ENCODE results near the gene PIK3R6.

PIK3R6 gene

GRCh38 chr17:8884336-8884990, 17.0 kb upstream of the PIK3R6 start:
- TF ChIP-seq POLR2AphosphoS5 (IDR thresholded peaks at IDR 0.05; ENCODE audit: low read depth): no peak
- no peak for TF ChIP-seq GABPA (IDR thresholded peaks at IDR 0.05; ENCODE audit: low read depth)
- TF ChIP-seq CTCF (IDR thresholded peaks at IDR 0.05; ENCODE audit: insufficient read depth, low read length): no peak
- no peak for TF ChIP-seq SPI1 (IDR thresholded peaks at IDR 0.05; ENCODE audit: borderline replicate concordance, low read depth)
- TF ChIP-seq REST (IDR thresholded peaks at IDR 0.05; ENCODE audit: insufficient replicate concordance, low read depth): no peak
- H3K4me3 ChIP-seq (replicated peaks; ENCODE audit: insufficient read depth, low read length): no peak overlapping the region
- H3K27me3 ChIP-seq (ENCODE audit: insufficient read depth, poor library complexity, severe bottlenecking): no peaks in the 10 kb centered on the region
- H3K27ac ChIP-seq (replicated peaks): no peak overlapping the region
- no peak for DNase-seq (ENCODE audit: low read depth in 1 of 2, low spot score in 1 of 2)

GRCh38 chr17:8883353-8883752, 15.9 kb upstream of the PIK3R6 start:
- no peak overlapping the region for H3K4me3 ChIP-seq (replicated peaks; ENCODE audit: insufficient read depth, low read length)
- H3K27ac ChIP-seq (replicated peaks): no peak overlapping the region
- DNase-seq (ENCODE audit: low read depth in 1 of 2, low spot score in 1 of 2): no peak
- H3K27me3 ChIP-seq (ENCODE audit: insufficient read depth, poor library complexity, severe bottlenecking): no peaks in the 10 kb centered on the region
- TF ChIP-seq REST (IDR thresholded peaks at IDR 0.05; ENCODE audit: insufficient replicate concordance, low read depth) (no peak), POLR2AphosphoS5 (IDR thresholded peaks at IDR 0.05; ENCODE audit: low read depth) (no peak), GABPA (IDR thresholded peaks at IDR 0.05; ENCODE audit: low read depth) (no peak), SPI1 (IDR thresholded peaks at IDR 0.05; ENCODE audit: borderline replicate concordance, low read depth) (no peak), CTCF (IDR thresholded peaks at IDR 0.05; ENCODE audit: insufficient read depth, low read length) (no peak)

GRCh38 chr17:8881606-8882005, 14.1 kb upstream of the PIK3R6 start:
- no peak for DNase-seq (ENCODE audit: low read depth in 1 of 2, low spot score in 1 of 2)
- H3K27me3 ChIP-seq (ENCODE audit: insufficient read depth, poor library complexity, severe bottlenecking): no peaks in the 10 kb centered on the region
- no peak overlapping the region for H3K27ac ChIP-seq (replicated peaks)
- TF ChIP-seq REST (IDR thresholded peaks at IDR 0.05; ENCODE audit: insufficient replicate concordance, low read depth): no peak
- no peak for TF ChIP-seq GABPA (IDR thresholded peaks at IDR 0.05; ENCODE audit: low read depth)
- TF ChIP-seq POLR2AphosphoS5 (IDR thresholded peaks at IDR 0.05; ENCODE audit: low read depth): no peak
- no peak for TF ChIP-seq CTCF (IDR thresholded peaks at IDR 0.05; ENCODE audit: insufficient read depth, low read length)
- TF ChIP-seq SPI1 (IDR thresholded peaks at IDR 0.05; ENCODE audit: borderline replicate concordance, low read depth): no peak
- no peak overlapping the region for H3K4me3 ChIP-seq (replicated peaks; ENCODE audit: insufficient read depth, low read length)

Data from HL-60 (cell line).